ENCODE results near the gene ETS2. TPM values are rescaled to one million over a fixed set of nuclear protein-coding genes. Genes with fewer than 3 reads are reported as not detected.

The ETS2 gene
- total RNA-seq, 1 donor from 2014 or later, result 43.9 TPM

DNA sequence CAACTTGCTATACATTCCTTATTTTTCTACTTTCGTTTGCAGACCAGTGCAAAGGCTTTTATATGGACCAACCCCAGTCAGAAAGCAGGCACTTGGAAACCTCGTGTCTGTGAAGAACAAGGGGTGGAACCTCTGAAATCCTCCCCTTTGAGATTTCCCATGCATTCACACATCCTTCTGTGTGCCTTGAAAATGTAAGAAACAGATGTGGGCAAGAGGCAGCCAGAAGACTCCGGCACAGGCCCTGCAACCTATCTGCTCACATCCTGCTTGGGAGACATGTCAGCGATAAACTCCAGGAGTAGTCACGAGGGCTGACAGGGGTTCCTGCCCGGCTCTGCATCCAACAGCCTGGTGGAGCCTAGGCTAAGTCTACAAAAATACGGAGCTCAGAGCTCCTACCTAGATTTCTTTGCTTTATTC lies 42.5 kb downstream of the ETS2 start:
- no peak overlapping the region for H3K27ac Mint-ChIP-seq
- no peak for DNase-seq (ENCODE audit: low spot score, unreplicated experiment)
- no peak overlapping the region for H3K4me3 Mint-ChIP-seq (ENCODE audit: low read depth)

DNA sequence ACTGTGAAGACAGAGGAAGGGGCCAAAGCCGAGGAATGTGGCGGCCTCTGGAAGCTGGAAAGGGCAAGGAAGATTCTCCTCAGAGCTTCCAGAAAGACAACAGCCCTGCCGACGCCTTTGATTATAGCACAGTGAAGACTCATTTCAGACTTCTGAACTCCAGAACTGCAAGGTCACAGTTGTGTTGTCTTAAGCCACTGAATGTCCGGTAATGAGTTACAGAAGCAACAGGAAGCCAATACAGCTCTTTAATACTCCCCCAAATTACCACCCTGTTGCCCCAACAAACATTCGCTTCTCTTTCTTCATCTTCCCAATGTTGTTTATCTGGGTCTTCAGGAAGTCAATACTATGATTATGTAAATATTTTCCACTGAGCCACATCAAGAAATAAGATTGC lies 44.0 kb downstream of the ETS2 start:
- TF ChIP-seq, protein P1, sequence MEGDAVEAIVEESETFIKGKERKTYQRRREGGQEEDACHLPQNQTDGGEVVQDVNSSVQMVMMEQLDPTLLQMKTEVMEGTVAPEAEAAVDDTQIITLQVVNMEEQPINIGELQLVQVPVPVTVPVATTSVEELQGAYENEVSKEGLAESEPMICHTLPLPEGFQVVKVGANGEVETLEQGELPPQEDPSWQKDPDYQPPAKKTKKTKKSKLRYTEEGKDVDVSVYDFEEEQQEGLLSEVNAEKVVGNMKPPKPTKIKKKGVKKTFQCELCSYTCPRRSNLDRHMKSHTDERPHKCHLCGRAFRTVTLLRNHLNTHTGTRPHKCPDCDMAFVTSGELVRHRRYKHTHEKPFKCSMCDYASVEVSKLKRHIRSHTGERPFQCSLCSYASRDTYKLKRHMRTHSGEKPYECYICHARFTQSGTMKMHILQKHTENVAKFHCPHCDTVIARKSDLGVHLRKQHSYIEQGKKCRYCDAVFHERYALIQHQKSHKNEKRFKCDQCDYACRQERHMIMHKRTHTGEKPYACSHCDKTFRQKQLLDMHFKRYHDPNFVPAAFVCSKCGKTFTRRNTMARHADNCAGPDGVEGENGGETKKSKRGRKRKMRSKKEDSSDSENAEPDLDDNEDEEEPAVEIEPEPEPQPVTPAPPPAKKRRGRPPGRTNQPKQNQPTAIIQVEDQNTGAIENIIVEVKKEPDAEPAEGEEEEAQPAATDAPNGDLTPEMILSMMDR (IDR thresholded peaks at IDR 0.05; ENCODE audit: unreplicated experiment), result no peak
- no peak overlapping the region for H3K27ac Mint-ChIP-seq
- H3K4me1 Mint-ChIP-seq (ENCODE audit: low read depth), result peaks cover 10% of the 10 kb centered on the region
- H3K9me3 Mint-ChIP-seq (ENCODE audit: low read depth), result peaks cover 3% of the 10 kb centered on the region
- DNase-seq (ENCODE audit: low spot score, unreplicated experiment), result no peak
- no peak overlapping the region for H3K4me3 Mint-ChIP-seq (ENCODE audit: low read depth)
- H3K36me3 Mint-ChIP-seq (ENCODE audit: insufficient read depth), result no peaks in the 10 kb centered on the region
- H3K27me3 Mint-ChIP-seq, result peaks cover 5% of the 10 kb centered on the region

More for the DNA sequence above, 42.5 kb downstream of the ETS2 start:
- peaks cover 10% of the 10 kb centered on the region for H3K4me1 Mint-ChIP-seq (ENCODE audit: low read depth)
- H3K9me3 Mint-ChIP-seq (ENCODE audit: low read depth), result peaks cover 3% of the 10 kb centered on the region
- no peaks in the 10 kb centered on the region for H3K36me3 Mint-ChIP-seq (ENCODE audit: insufficient read depth)
- H3K27me3 Mint-ChIP-seq, result peaks cover 5% of the 10 kb centered on the region
- TF ChIP-seq, protein P1 (IDR thresholded peaks at IDR 0.05; ENCODE audit: unreplicated experiment), result no peak

- no peak overlapping the region for H3K27ac Mint-ChIP-seq
- no peaks in the 10 kb centered on the region for H3K9me3 Mint-ChIP-seq (ENCODE audit: low read depth)
- H3K27me3 Mint-ChIP-seq, result peaks cover 5% of the 10 kb centered on the region
- TF ChIP-seq, protein P1 (IDR thresholded peaks at IDR 0.05; ENCODE audit: unreplicated experiment), result no peak
- no peak for DNase-seq (ENCODE audit: low spot score, unreplicated experiment)
- no peak overlapping the region for H3K4me3 Mint-ChIP-seq (ENCODE audit: low read depth)
- H3K4me1 Mint-ChIP-seq (ENCODE audit: low read depth), result peaks cover 10% of the 10 kb centered on the region
- H3K36me3 Mint-ChIP-seq (ENCODE audit: insufficient read depth), result no peaks in the 10 kb centered on the region
Measured at GRCh38 chr21:38850277-38850951, 44.7 kb downstream of the ETS2 start.

- no peak for DNase-seq (ENCODE audit: low spot score, unreplicated experiment)
- TF ChIP-seq, protein P1 (IDR thresholded peaks at IDR 0.05; ENCODE audit: unreplicated experiment), result no peak
- no peaks in the 10 kb centered on the region for H3K36me3 Mint-ChIP-seq (ENCODE audit: insufficient read depth)
Measured at GRCh38 chr21:38851101-38851500, 45.4 kb downstream of the ETS2 start.

GRCh38 chr21:38852278-38852677 lies 46.5 kb downstream of the ETS2 start:
- Mint-ChIP-seq H3K4me3 (ENCODE audit: low read depth) (no peak overlapping the region), H3K9me3 (ENCODE audit: low read depth) (no peaks in the 10 kb centered on the region), H3K27ac (no peak overlapping the region), H3K27me3 (peaks cover 5% of the 10 kb centered on the region), H3K4me1 (ENCODE audit: low read depth) (peaks cover 15% of the 10 kb centered on the region), H3K36me3 (ENCODE audit: insufficient read depth) (no peaks in the 10 kb centered on the region)
- DNase-seq (ENCODE audit: low spot score, unreplicated experiment), result no peak
- TF ChIP-seq, protein P1 (IDR thresholded peaks at IDR 0.05; ENCODE audit: unreplicated experiment), result no peak

More at GRCh38 chr21:38851101-38851500, 45.4 kb downstream of the ETS2 start:
- Mint-ChIP-seq H3K4me1 (ENCODE audit: low read depth) (peaks cover 10% of the 10 kb centered on the region), H3K27ac (no peak overlapping the region), H3K9me3 (ENCODE audit: low read depth) (no peaks in the 10 kb centered on the region), H3K4me3 (ENCODE audit: low read depth) (no peak overlapping the region), H3K27me3 (peaks cover 5% of the 10 kb centered on the region)

All from progenitor cell of endocrine pancreas (in vitro differentiated cells).